Uterus (tissue), 4 donors: ENCODE results near the gene SFMBT2. TPM values are rescaled to one million over a fixed set of nuclear protein-coding genes. Genes with fewer than 3 reads are reported as not detected.

ENCODE experiments used
- DNase-seq, 2 donors: peaks; one replicate each; pipeline ENCODE4 v3.0.0-alpha.2; 2019 to 2020
- H3K27ac ChIP-seq, 2 donors: fragments of 200-600 bp; sonication (generic); 1 replicate in 1 of 2; 2 replicates in 1 of 2; pipeline ENCODE4 v1.5.1; 2016 to 2018
- H3K27me3 ChIP-seq, 2 donors: fragments of 200-600 bp; sonication (generic); one replicate each; pipeline ENCODE4 v1.5.1; 2018 to 2019; ENCODE audit warnings: control low read depth in 1 of 2
- H3K36me3 ChIP-seq, 2 donors: fragments of 200-600 bp; sonication (generic); one replicate each; pipeline ENCODE4 v1.5.1; 2019; ENCODE audit warnings: control low read depth in 1 of 2
- H3K4me1 ChIP-seq, 2 donors: fragments of 200-600 bp; sonication (generic); one replicate each; pipeline ENCODE4 v1.5.1; 2018 to 2019; ENCODE audit warnings: control low read depth in 1 of 2
- H3K4me3 ChIP-seq, 2 donors: fragments of 200-600 bp; sonication (generic); 1 replicate in 1 of 2; 2 replicates in 1 of 2; pipeline ENCODE4 v1.5.1; 2018 to 2019; ENCODE audit warnings: mild to moderate bottlenecking in 1 of 2
- H3K9me3 ChIP-seq, 2 donors: fragments of 200-600 bp; sonication (generic); one replicate each; pipeline ENCODE4 v1.5.1; 2019; ENCODE audit warnings: control low read depth in 1 of 2
- CTCF ChIP-seq, 4 experiments: fragments of 200-600 bp in 2 of 4; fragments of 450-650 bp in 2 of 4; sonication (generic) in 2 of 4; IDR thresholded peaks; one replicate each; pipeline ENCODE4 v1.5.1; 2016 to 2019; ENCODE audit warnings: antibody characterized with exemption in 4 of 4, mild to moderate bottlenecking in 2 of 4, moderate library complexity in 1 of 4
- POLR2A ChIP-seq, 2 donors: fragments of 450-650 bp; IDR thresholded peaks; one replicate each; pipeline ENCODE4 v1.6.1; 2016; ENCODE audit warnings: antibody characterized with exemption in 2 of 2, mild to moderate bottlenecking in 1 of 2, moderate library complexity in 1 of 2
- intact Hi-C: fragments of 100-400 bp; cut with DNase I; formaldehyde crosslinking; loops from one replicate; pipeline ENCODE4 v1.15.1; 2023; ENCODE audit warnings: low total_unique reads
- total RNA-seq, 4 donors: library from RNA; depleted of rRNA in 3 of 4; stranded (reverse); fragments of >200 nt in 3 of 4; gene quantifications; one replicate each; pipeline versions ENCODE4 v1.1.0 to v1.2.4, GENCODE V29; 2014 to 2023
- donor health status: DM: yes; HTN: yes; CAD: no.

Gene SFMBT2
- total RNA-seq, 4 donors from 2014 or later, result 7.7 to 23.4 (median 14.7) TPM

GRCh38 chr10:7378602-7379403 lies 32.0 kb downstream of the SFMBT2 start:
- no peak for DNase-seq
- intact Hi-C loops, result no loop called here
- H3K4me1 ChIP-seq, result no peaks in the 10 kb centered on the region
- TF ChIP-seq CTCF (IDR thresholded peaks at IDR 0.05) (no peak), POLR2A (IDR thresholded peaks at IDR 0.05) (no peak)
- H3K4me3 ChIP-seq, result no peak overlapping the region
- no peaks in the 10 kb centered on the region for H3K27me3 ChIP-seq
- H3K36me3 ChIP-seq, result no peaks in the 10 kb centered on the region
- no peak overlapping the region for H3K27ac ChIP-seq
- H3K9me3 ChIP-seq, result no peaks in the 10 kb centered on the region

GRCh38 chr10:7377614-7378248 lies 33.1 kb downstream of the SFMBT2 start:
- no peaks in the 10 kb centered on the region for H3K36me3 ChIP-seq
- H3K4me3 ChIP-seq, result no peak overlapping the region
- intact Hi-C loops, result no loop called here
- no peaks in the 10 kb centered on the region for H3K4me1 ChIP-seq
- no peak for DNase-seq
- no peaks in the 10 kb centered on the region for H3K9me3 ChIP-seq
- H3K27me3 ChIP-seq, result no peaks in the 10 kb centered on the region
- H3K27ac ChIP-seq, result no peak overlapping the region
- TF ChIP-seq CTCF (IDR thresholded peaks at IDR 0.05) (no peak), POLR2A (IDR thresholded peaks at IDR 0.05) (no peak)

- intact Hi-C loops, result no loop called here
- no peaks in the 10 kb centered on the region for H3K27me3 ChIP-seq
- H3K4me3 ChIP-seq, result no peak overlapping the region
- H3K9me3 ChIP-seq, result no peaks in the 10 kb centered on the region
- no peak for DNase-seq
- no peak overlapping the region for H3K27ac ChIP-seq
- no peaks in the 10 kb centered on the region for H3K36me3 ChIP-seq
- no peaks in the 10 kb centered on the region for H3K4me1 ChIP-seq
- TF ChIP-seq POLR2A (IDR thresholded peaks at IDR 0.05) (no peak), CTCF (IDR thresholded peaks at IDR 0.05) (no peak)
Observed at GRCh38 chr10:7374795-7375194, 36.0 kb downstream of the SFMBT2 start.

- H3K36me3 ChIP-seq, result no peaks in the 10 kb centered on the region
- H3K27me3 ChIP-seq, result no peaks in the 10 kb centered on the region
- intact Hi-C loops, result no loop called here
Observed at GRCh38 chr10:7373039-7373438, 37.8 kb downstream of the SFMBT2 start.

More at GRCh38 chr10:7373039-7373438, 37.8 kb downstream of the SFMBT2 start:
- TF ChIP-seq POLR2A (IDR thresholded peaks at IDR 0.05) (no peak), CTCF (IDR thresholded peaks at IDR 0.05) (no peak)
- no peak overlapping the region for H3K27ac ChIP-seq
- no peak for DNase-seq
- no peaks in the 10 kb centered on the region for H3K4me1 ChIP-seq
- H3K9me3 ChIP-seq, result no peaks in the 10 kb centered on the region
- H3K4me3 ChIP-seq, result no peak overlapping the region
